Pancreas (tissue), 10 donors: ENCODE data around the gene CX3CL1. TPM values are rescaled to one million over a fixed set of nuclear protein-coding genes. Genes with fewer than 3 reads are reported as not detected.
A peak's percentile ranks its signal among the peaks of the same experiment; 100 is the strongest.
"Not testable (repeated sequence)": the region's sequence is repeated elsewhere in the genome, so short reads cannot be mapped to it uniquely, and the experiment has no call there.

ENCODE experiments used
- ATAC-seq, 4 donors: fragments of 200-7000 bp; cut with Tn5 transposase; one replicate each; pipeline versions ENCODE4 v1.8.0 to v1.9.1; 2020; ENCODE audit warnings: mild to moderate bottlenecking in 4 of 4, moderate library complexity in 4 of 4
- DNase-seq, 6 donors: peaks; one replicate each; pipeline ENCODE4 v3.0.0-alpha.2; 2020
- FAIRE-seq: peaks from 2 replicates; lab custom pipeline; 2012; peaks lifted over from hg19 to GRCh38; lab: Jason Lieb, UNC
- H3K27ac ChIP-seq, 4 donors: fragments of 200-600 bp; sonication (generic); 1 replicate in 3 of 4; 2 replicates in 1 of 4; pipeline versions ENCODE4 v1.5.0 to v1.8.0; 2020
- H3K27me3 ChIP-seq, 4 donors: fragments of 200-600 bp; one replicate each; pipeline ENCODE4 v1.8.0; 2021
- H3K36me3 ChIP-seq, 3 donors: fragments of 200-600 bp; sonication (generic) in 1 of 3; one replicate each; pipeline versions ENCODE4 v1.5.0 to v1.8.0; 2020 to 2021
- H3K4me1 ChIP-seq, 3 donors: fragments of 200-600 bp; one replicate each; pipeline ENCODE4 v1.8.0; 2021
- H3K4me3 ChIP-seq, 4 donors: fragments of 200-600 bp; sonication (generic) in 2 of 4; one replicate each; pipeline versions ENCODE4 v1.5.0 to v1.8.0; 2020 to 2021
- H3K9me3 ChIP-seq, 4 donors: fragments of 200-600 bp; one replicate each; pipeline ENCODE4 v1.8.0; 2021
- CTCF ChIP-seq, 4 donors: fragments of 200-600 bp; sonication (generic) in 3 of 4; IDR thresholded peaks; one replicate each; pipeline versions ENCODE4 v1.5.0 to v1.8.0; 2021; ENCODE audit warnings: antibody characterized with exemption in 4 of 4
- WGBS, 2 donors: extraction: QIAGEN DNeasy Blood & Tissue Kit; methylation state at CpG; one replicate each; pipeline ENCODE4 v1.1.7; 2013; 5-methylcytosine and 5-hydroxymethylcytosine counted together
- intact Hi-C, 3 donors: fragments of 100-400 bp; cut with DNase I; formaldehyde crosslinking; loops; one replicate each; pipeline versions ENCODE4 v1.11.1 to v1.14.2; 2022
- polyA plus RNA-seq, 2 donors: library from polyadenylated mRNA; stranded (reverse); fragments of 200-250 nt; gene quantifications; one replicate each; pipeline ENCODE4 v1.2.3, GENCODE V29; 2013
- total RNA-seq, 6 donors: library from RNA; stranded (reverse); fragmentation: NEBNext Ultra II Directional in 4 of 6; extraction: Animal tissue kit (Norgen Biotek cat#: 25700) in 4 of 6; gene quantifications; one replicate each; pipeline versions ENCODE4 v1.2.1 to v1.2.4, GENCODE V29; 2021 to 2023
- donor health status: healthy with polysubstance abuse.
- donor health status: DM: no; HTN: no; CAD: no; lungs with moderate emphysema.
- donor health status: DM: no; HTN: no; CAD: no.
- donor health status: control.
- donor health status: control.
- donor health status: Bipolar disorder and iron deficiency.
- donor health status: DM: yes; HTN: yes; CAD: no.
- donor health status: DM: no; HTN: no; CAD: no.
- donor health status: DM: no; HTN: no; CAD: no.
- donor health status: DM: yes; HTN: yes; CAD: no.

The CX3CL1 gene
- total and polyA plus RNA-seq, 8 donors = 4.6 to 21.3 (median 7.4) TPM

GRCh38 chr16:57333402-57333801 is 38.9 kb upstream of the CX3CL1 start:
- DNase-seq = no peak
- Histone ChIP-seq H3K27me3 (no peaks in the 10 kb centered on the region), H3K4me1 (no peaks in the 10 kb centered on the region), H3K36me3 (no peaks in the 10 kb centered on the region), H3K4me3 (no peak overlapping the region), H3K9me3 (no peaks in the 10 kb centered on the region), H3K27ac (no peak overlapping the region)
- intact Hi-C loops = no loop called here
- FAIRE-seq = no peak
- no peak for TF ChIP-seq CTCF (IDR thresholded peaks at IDR 0.05)
- WGBS, 2 donors = 88 to 93% methylated on average over 1 of the region's 1 CpG
- ATAC-seq = no peak

- H3K4me3 ChIP-seq = no peak overlapping the region
- H3K27ac ChIP-seq = no peak overlapping the region
- TF ChIP-seq CTCF (IDR thresholded peaks at IDR 0.05) = no peak
- ATAC-seq = no peak
- no peaks in the 10 kb centered on the region for H3K4me1 ChIP-seq
- no peaks in the 10 kb centered on the region for H3K9me3 ChIP-seq
- H3K36me3 ChIP-seq = no peaks in the 10 kb centered on the region
- FAIRE-seq = no peak
- no peaks in the 10 kb centered on the region for H3K27me3 ChIP-seq
- no peak for DNase-seq
- intact Hi-C loops = no loop called here
- 87 to 89% methylated on average over 4 of the region's 4 CpGs for WGBS, 2 donors
These were observed 36.9 kb upstream of the CX3CL1 start for GRCh38 chr16:57335366-57335765.

GRCh38 chr16:57341062-57341440 is 31.2 kb upstream of the CX3CL1 start:
- H3K36me3 ChIP-seq = no peaks in the 10 kb centered on the region
- 73 to 82% methylated on average over 6 of the region's 6 CpGs for WGBS, 2 donors
- peak in 1 of 4 donors; percentile 28 for ATAC-seq

GRCh38 chr16:57341441-57342303 is 30.6 kb upstream of the CX3CL1 start:
- no peaks in the 10 kb centered on the region for H3K4me1 ChIP-seq
- WGBS, 2 donors = 65 to 73% methylated on average over 8 of the region's 8 CpGs
- no peak overlapping the region for H3K4me3 ChIP-seq
- intact Hi-C loops = no loop called here
- FAIRE-seq = no peak
- ATAC-seq = peak in 3 of 4 donors; percentile 25 to 59 (median 40)
- no peaks in the 10 kb centered on the region for H3K36me3 ChIP-seq
- no peak overlapping the region for H3K27ac ChIP-seq
- TF ChIP-seq CTCF (IDR thresholded peaks at IDR 0.05) = no peak
- no peak for DNase-seq
- no peaks in the 10 kb centered on the region for H3K9me3 ChIP-seq
- H3K27me3 ChIP-seq = no peaks in the 10 kb centered on the region

More at GRCh38 chr16:57341062-57341440, 31.2 kb upstream of the CX3CL1 start:
- TF ChIP-seq CTCF (IDR thresholded peaks at IDR 0.05) = no peak
- Histone ChIP-seq H3K4me3 (no peak overlapping the region), H3K27me3 (no peaks in the 10 kb centered on the region), H3K9me3 (no peaks in the 10 kb centered on the region), H3K4me1 (no peaks in the 10 kb centered on the region), H3K27ac (no peak overlapping the region)
- FAIRE-seq (no peak), DNase-seq (no peak)
- intact Hi-C loops = no loop called here

- H3K4me3 ChIP-seq, H3K27me3 ChIP-seq, H3K4me1 ChIP-seq, intact Hi-C loops, DNase-seq, ATAC-seq, H3K36me3 ChIP-seq, H3K9me3 ChIP-seq, FAIRE-seq, H3K27ac ChIP-seq: not testable (repeated sequence)
- WGBS, 2 donors = 87 to 93% methylated on average over 9 of the region's 9 CpGs
These were observed 29.7 kb upstream of the CX3CL1 start for GRCh38 chr16:57342606-57343005.
